Stimulated activated CD8-positive, alpha-beta memory T cell treated with anti-CD3 and anti-CD28 coated beads, Interleukin-2, amount 100 ng/mL, for 1 hour (primary cell): ENCODE measurements around the gene DSG3.

ENCODE experiments used
- DNase-seq, 2 donors: peaks; one replicate each; pipeline ENCODE4 v3.0.0-alpha.2; 2020; ENCODE audit warnings: low read depth in 2 of 2

The DSG3 gene

GRCh38 chr18:31513189-31513935 is 65.8 kb downstream of the DSG3 start:
- no peak for DNase-seq

- DNase-seq = no peak
These were observed 68.9 kb downstream of the DSG3 start for GRCh38 chr18:31516437-31516836.

- DNase-seq = no peak
These were observed 78.8 kb downstream of the DSG3 start for GRCh38 chr18:31526374-31526773.
